HCT116 (cell line): ENCODE measurements around the gene ACSL4. TPM values are rescaled to one million over a fixed set of nuclear protein-coding genes. Genes with fewer than 3 reads are reported as not detected.

ENCODE experiments used
- ATAC-seq: fragments of 200-7000 bp; cut with Tn5 transposase; 2 replicates; pipeline ENCODE4 v1.9.1; 2020; ENCODE audit warnings: mild to moderate bottlenecking, moderate library complexity
- BruUV-seq: library from RNA; stranded (reverse); fragments of 400-500 nt; replicated peaks from 2 replicates; lab custom pipeline; 2021; lab: Mats Ljungman, UMichigan
- CTCF ChIA-PET: fragments of 300-600 bp; sonication (Branson Sonifier 250); formaldehyde crosslinking; loops from one replicate; lab custom pipeline; 2021; ENCODE audit warnings: antibody characterized with exemption; lab: Charles Lee
- POLR2A ChIA-PET: fragments of 300-600, 350-600 bp; sonication (Branson Sonifier 250); formaldehyde crosslinking; loops from one replicate; lab custom pipeline; 2021; ENCODE audit warnings: antibody characterized with exemption; lab: Charles Lee
- RAD21 ChIA-PET, 2 experiments: fragments of 300-600 bp; sonication (Branson Sonifier 250); formaldehyde crosslinking; loops; one replicate each; lab custom pipeline; 2023; ENCODE audit warnings: low total read pairs in 2 of 2; ENCODE audit not compliant: uncharacterized antibody in 2 of 2, unreplicated experiment in 2 of 2, low non-redundant PET in 1 of 2; lab: Charles Lee
- DNase-seq: peaks from one replicate; pipeline ENCODE4 v3.0.0-alpha.2; 2010; ENCODE audit warnings: low read depth, low spot score
- H2AFZ ChIP-seq: fragments of 200-600 bp; shearing (Covaris generic), sonication (generic); 2 replicates; pipeline ENCODE4 v1.6.1; 2017; ENCODE audit warnings: low read depth, mixed run types, mixed read lengths, antibody characterized with exemption, low read length; ENCODE audit not compliant: poor library complexity, severe bottlenecking
- H3K27ac ChIP-seq: 2 replicates; pipeline ENCODE4 v1.5.1; 2012; ENCODE audit warnings: low read depth, low read length
- H3K27me3 ChIP-seq: fragments of 200-600 bp; sonication (generic); 2 replicates; pipeline ENCODE4 v1.6.1; 2016; ENCODE audit warnings: mixed run types, low read length, mixed read lengths; ENCODE audit not compliant: insufficient read depth
- H3K36me3 ChIP-seq, 2 experiments: fragments of 200-500 bp in 1 of 2; fragments of 200-600 bp in 1 of 2; sonication (Bioruptor generic) in 1 of 2; sonication (generic) in 1 of 2; 2 replicates each; pipeline versions ENCODE4 v1.5.1 to v1.6.1; 2014 to 2016; ENCODE audit warnings: low read length in 2 of 2, inconsistent platforms in 1 of 2, mixed read lengths in 1 of 2, mixed run types in 1 of 2; ENCODE audit not compliant: insufficient read depth in 2 of 2, control insufficient read depth in 1 of 2
- H3K4me1 ChIP-seq, 2 experiments: fragments of 200-600 bp in 1 of 2; sonication (generic) in 1 of 2; 2 replicates each; pipeline versions ENCODE4 v1.5.1 to v1.6.1; 2012 to 2017; ENCODE audit warnings: low read length in 2 of 2, inconsistent platforms in 1 of 2, mild to moderate bottlenecking in 1 of 2, mixed read lengths in 1 of 2, mixed run types in 1 of 2, moderate library complexity in 1 of 2; ENCODE audit not compliant: insufficient read depth in 2 of 2, control insufficient read depth in 1 of 2
- H3K4me2 ChIP-seq: fragments of 200-600 bp; sonication (generic); 2 replicates; pipeline ENCODE4 v1.6.1; 2017; ENCODE audit warnings: mixed run types, low read length, mixed read lengths
- H3K4me3 ChIP-seq, 2 experiments: fragments of 200-600 bp in 1 of 2; sonication (generic) in 1 of 2; replicated peaks in 1 of 2; 2 replicates each; pipeline ENCODE4 v1.5.1; 2011 to 2016; ENCODE audit warnings: low read length in 2 of 2, control low read depth in 1 of 2, low read depth in 1 of 2, mild to moderate bottlenecking in 1 of 2, mixed read lengths in 1 of 2, mixed run types in 1 of 2
- H3K79me2 ChIP-seq: fragments of 200-600 bp; sonication (generic); 2 replicates; pipeline ENCODE4 v1.6.1; 2017; ENCODE audit warnings: mild to moderate bottlenecking, mixed run types, low read length, moderate library complexity, mixed read lengths; ENCODE audit not compliant: insufficient read depth
- H3K9ac ChIP-seq: fragments of 200-600 bp; sonication (generic); 2 replicates; pipeline ENCODE4 v1.6.1; 2016; ENCODE audit warnings: low read length, mixed read lengths
- H3K9me2 ChIP-seq: fragments of 200-600 bp; sonication (generic), shearing (Covaris generic); 2 replicates; pipeline ENCODE4 v1.6.1; 2017; ENCODE audit warnings: mixed run types, mild to moderate bottlenecking, moderate library complexity; ENCODE audit not compliant: insufficient read depth
- H3K9me3 ChIP-seq, 2 experiments: fragments of 200-500 bp in 1 of 2; fragments of 200-600 bp in 1 of 2; sonication (Bioruptor generic) in 1 of 2; sonication (generic) in 1 of 2; 2 replicates each; pipeline ENCODE4 v1.6.1; 2014 to 2017; ENCODE audit warnings: low read length in 2 of 2, mixed read lengths in 2 of 2, inconsistent platforms in 1 of 2, low read depth in 1 of 2, mild to moderate bottlenecking in 1 of 2, mixed run types in 1 of 2, moderate library complexity in 1 of 2; ENCODE audit not compliant: control insufficient read depth in 1 of 2, insufficient read depth in 1 of 2
- H4K20me1 ChIP-seq: fragments of 200-600 bp; sonication (generic), shearing (Covaris generic); 2 replicates; pipeline ENCODE4 v1.6.1; 2017; ENCODE audit warnings: mixed run types, mild to moderate bottlenecking, moderate library complexity; ENCODE audit not compliant: insufficient read depth
- ATF3 ChIP-seq: IDR thresholded peaks from 2 replicates; pipeline ENCODE4 v1.6.1; 2012
- CBX3 ChIP-seq: IDR thresholded peaks from 2 replicates; pipeline ENCODE4 v1.6.1; 2012; ENCODE audit warnings: low read depth
- CTCF ChIP-seq, 3 experiments: fragments of 200-600 bp in 1 of 3; sonication (generic) in 1 of 3; IDR thresholded peaks in 2 of 3; conservative IDR thresholded peaks in 1 of 3; 2 replicates each; pipeline ENCODE4 v1.5.1; 2012 to 2017; ENCODE audit warnings: low read depth in 2 of 3, low read length in 2 of 3, antibody characterized with exemption in 1 of 3, borderline replicate concordance in 1 of 3, control low read depth in 1 of 3, mild to moderate bottlenecking in 1 of 3, mixed read lengths in 1 of 3, mixed run types in 1 of 3, moderate library complexity in 1 of 3; ENCODE audit not compliant: insufficient read depth in 1 of 3
- FOSL1 ChIP-seq: IDR thresholded peaks from 2 replicates; pipeline ENCODE4 v1.6.1; 2012; ENCODE audit warnings: low read depth
- POLR2A ChIP-seq: IDR thresholded peaks from 2 replicates; pipeline ENCODE4 v1.7.0; 2011; ENCODE audit warnings: borderline replicate concordance; ENCODE audit not compliant: insufficient read depth, insufficient read length; ENCODE audit errors: extremely low read depth
- RAD21 ChIP-seq: IDR thresholded peaks from 2 replicates; pipeline ENCODE4 v1.6.1; 2012; ENCODE audit warnings: low read depth, mild to moderate bottlenecking
- REST ChIP-seq: IDR thresholded peaks from 2 replicates; pipeline ENCODE4 v1.6.1; 2012; ENCODE audit warnings: low read depth
- SIN3A ChIP-seq: IDR thresholded peaks from 2 replicates; pipeline ENCODE4 v1.6.1; 2012; ENCODE audit warnings: low read depth
- SP1 ChIP-seq: IDR thresholded peaks from 2 replicates; pipeline ENCODE4 v1.6.1; 2012; ENCODE audit warnings: low read depth
- TCF7L2 ChIP-seq: IDR thresholded peaks from 2 replicates; pipeline ENCODE4 v1.7.0; 2011; ENCODE audit warnings: borderline replicate concordance, inconsistent platforms; ENCODE audit not compliant: insufficient read depth, insufficient read length; ENCODE audit errors: extremely low read depth
- YY1 ChIP-seq: IDR thresholded peaks from 2 replicates; pipeline ENCODE4 v1.6.1; 2011; ENCODE audit warnings: low read length, low read depth, moderate library complexity, mild to moderate bottlenecking; ENCODE audit not compliant: insufficient replicate concordance; ENCODE audit errors: extremely low read depth
- ZBTB33 ChIP-seq: IDR thresholded peaks from 2 replicates; pipeline ENCODE4 v1.6.1; 2011; ENCODE audit warnings: mild to moderate bottlenecking, low read length, moderate library complexity; ENCODE audit not compliant: insufficient replicate concordance; ENCODE audit errors: extremely low read depth
- ZFX ChIP-seq: fragments of 450-650 bp; IDR thresholded peaks from 2 replicates; pipeline ENCODE4 v1.6.1; 2017
- intact Hi-C: fragments of 100-400 bp; cut with micrococcal nuclease; formaldehyde crosslinking; loops from 2 replicates; pipeline ENCODE4 v1.10.0; 2022
- total RNA-seq: library from RNA; stranded (reverse); gene quantifications from one replicate; pipeline ENCODE4 v1.2.1, GENCODE V29; 2021; ENCODE audit not compliant: unreplicated experiment

Gene ACSL4
- total RNA-seq, 1 experiment from 2014 or later: 50.5 TPM

- H3K36me3 ChIP-seq: no peaks in the 10 kb centered on the region
- H4K20me1 ChIP-seq: no peaks in the 10 kb centered on the region
- H3K9ac ChIP-seq: no peak overlapping the region
- H3K4me3 ChIP-seq: no peak overlapping the region
- RAD21 ChIA-PET: no interaction called here
- CTCF ChIA-PET: no interaction called here
- no peaks in the 10 kb centered on the region for H3K27me3 ChIP-seq
- H3K4me2 ChIP-seq: no peak overlapping the region
- no peak overlapping the region for H3K27ac ChIP-seq
- no peak for TF ChIP-seq POLR2A
- TF ChIP-seq SIN3A: no peak
- TF ChIP-seq CBX3: no peak
- no peak for TF ChIP-seq REST
- TF ChIP-seq YY1: no peak
- TF ChIP-seq TCF7L2: no peak
- TF ChIP-seq RAD21: no peak
- TF ChIP-seq CTCF (IDR thresholded peaks at IDR 0.05 in 2 of 3, conservative IDR thresholded peaks at IDR 0.05 in 1 of 3; ENCODE audit: borderline replicate concordance in 1 of 3, insufficient read depth in 1 of 3, low read depth in 2 of 3, low read length in 2 of 3): no peak
- TF ChIP-seq ATF3: no peak
- no peak for TF ChIP-seq ZFX
- TF ChIP-seq SP1: no peak
- TF ChIP-seq FOSL1: no peak
- TF ChIP-seq ZBTB33: no peak
- TF ChIP-seq, all 23 proteins: peak for 0
- DNase-seq: no peak
- H3K4me1 ChIP-seq: no peaks in the 10 kb centered on the region
- no TSS peak for BruUV-seq
- H3K79me2 ChIP-seq: no peaks in the 10 kb centered on the region
- intact Hi-C loops: no loop called here
- no peaks in the 10 kb centered on the region for H3K9me2 ChIP-seq
- H2AFZ ChIP-seq: no peak overlapping the region
- POLR2A ChIA-PET: no interaction called here
- no peak for ATAC-seq
- H3K9me3 ChIP-seq: no peaks in the 10 kb centered on the region
These were observed 20.2 kb upstream of the ACSL4 start for GRCh38 chrX:109753256-109753655.
